Activated naive CD4-positive, alpha-beta T cell treated with anti-CD3 and anti-CD28 coated beads, Interleukin-2, amount 50 U/mL, for 24 hours (primary cell): Measurements from ENCODE around the gene TMEM184A.
"Not testable (repeated sequence)": the region's sequence is repeated elsewhere in the genome, so short reads cannot be mapped to it uniquely, and the experiment has no call there.

Experiments used
- H3K27ac Mint-ChIP-seq: one replicate; pipeline ENCODE4 v1.8.0; 2021; ENCODE audit warnings: mild to moderate bottlenecking, mixed read lengths
- H3K27me3 Mint-ChIP-seq: one replicate; pipeline ENCODE4 v1.8.0; 2021; ENCODE audit warnings: mixed read lengths
- H3K36me3 Mint-ChIP-seq: one replicate; pipeline ENCODE4 v1.8.0; 2021; ENCODE audit warnings: mixed read lengths
- H3K4me1 Mint-ChIP-seq: one replicate; pipeline ENCODE4 v1.8.0; 2021; ENCODE audit warnings: mixed read lengths
- H3K4me3 Mint-ChIP-seq: one replicate; pipeline ENCODE4 v1.8.0; 2021; ENCODE audit warnings: mild to moderate bottlenecking, mixed read lengths
- H3K9me3 Mint-ChIP-seq: one replicate; pipeline ENCODE4 v1.8.0; 2021; ENCODE audit warnings: mixed read lengths

The TMEM184A gene

GRCh38 chr7:1516586-1517251 is 39.3 kb downstream of the TMEM184A start:
- no peak overlapping the region for H3K27ac Mint-ChIP-seq
- peaks cover 6% of the 10 kb centered on the region for H3K36me3 Mint-ChIP-seq
- H3K27me3 Mint-ChIP-seq: no peaks in the 10 kb centered on the region
- peaks cover 4% of the 10 kb centered on the region for H3K9me3 Mint-ChIP-seq
- H3K4me1 Mint-ChIP-seq: peaks cover 26% of the 10 kb centered on the region
- no peak overlapping the region for H3K4me3 Mint-ChIP-seq

- peaks cover 20% of the 10 kb centered on the region for H3K4me1 Mint-ChIP-seq
- not testable (repeated sequence) for H3K9me3 Mint-ChIP-seq, H3K4me3 Mint-ChIP-seq, H3K27me3 Mint-ChIP-seq, H3K27ac Mint-ChIP-seq, H3K36me3 Mint-ChIP-seq
Measured at GRCh38 chr7:1515509-1515967, 40.5 kb downstream of the TMEM184A start.

- Mint-ChIP-seq H3K4me1 (peaks cover 20% of the 10 kb centered on the region), H3K36me3 (peaks cover 4% of the 10 kb centered on the region), H3K27me3 (no peaks in the 10 kb centered on the region), H3K4me3 (no peak overlapping the region), H3K27ac (no peak overlapping the region), H3K9me3 (peaks cover 4% of the 10 kb centered on the region)
Measured at GRCh38 chr7:1514995-1515401, 41.0 kb downstream of the TMEM184A start.

DNA sequence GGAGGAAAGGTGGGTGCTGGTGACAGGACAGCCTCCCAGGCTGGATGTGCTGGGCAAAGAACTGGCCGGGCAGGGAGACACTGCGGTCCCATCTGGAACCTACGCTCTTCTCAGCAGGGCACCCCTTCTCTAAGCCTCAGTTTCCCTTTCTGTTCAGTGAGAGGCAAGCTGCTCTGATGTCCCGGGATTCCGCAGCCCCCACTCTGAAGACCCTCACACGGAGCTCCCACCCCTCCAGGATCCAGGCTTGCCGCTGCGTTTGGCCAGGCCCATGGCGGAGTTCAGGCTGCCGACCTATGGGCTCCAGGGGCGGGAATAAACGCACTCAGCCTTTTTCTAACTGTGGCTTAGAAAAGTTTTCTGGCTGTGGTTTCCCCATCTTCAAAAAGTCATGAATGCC is 41.6 kb downstream of the TMEM184A start:
- Mint-ChIP-seq H3K4me1 (peaks cover 20% of the 10 kb centered on the region), H3K4me3 (no peak overlapping the region), H3K9me3 (peaks cover 3% of the 10 kb centered on the region), H3K27ac (no peak overlapping the region), H3K36me3 (peaks cover 4% of the 10 kb centered on the region), H3K27me3 (no peaks in the 10 kb centered on the region)

- H3K4me3 Mint-ChIP-seq: no peak overlapping the region
- H3K4me1 Mint-ChIP-seq: peaks cover 21% of the 10 kb centered on the region
- no peaks in the 10 kb centered on the region for H3K36me3 Mint-ChIP-seq
- H3K27me3 Mint-ChIP-seq: no peaks in the 10 kb centered on the region
- no peak overlapping the region for H3K27ac Mint-ChIP-seq
- no peaks in the 10 kb centered on the region for H3K9me3 Mint-ChIP-seq
Measured at GRCh38 chr7:1513657-1514095, 42.3 kb downstream of the TMEM184A start.

- no peaks in the 10 kb centered on the region for H3K27me3 Mint-ChIP-seq
- H3K36me3 Mint-ChIP-seq: no peaks in the 10 kb centered on the region
- H3K27ac Mint-ChIP-seq: peak overlapping the region; percentile 41
- H3K4me1 Mint-ChIP-seq: peaks cover 26% of the 10 kb centered on the region
- H3K4me3 Mint-ChIP-seq: peak overlapping the region; percentile 39
- no peaks in the 10 kb centered on the region for H3K9me3 Mint-ChIP-seq
Measured at GRCh38 chr7:1512781-1513656, 43.0 kb downstream of the TMEM184A start.

DNA sequence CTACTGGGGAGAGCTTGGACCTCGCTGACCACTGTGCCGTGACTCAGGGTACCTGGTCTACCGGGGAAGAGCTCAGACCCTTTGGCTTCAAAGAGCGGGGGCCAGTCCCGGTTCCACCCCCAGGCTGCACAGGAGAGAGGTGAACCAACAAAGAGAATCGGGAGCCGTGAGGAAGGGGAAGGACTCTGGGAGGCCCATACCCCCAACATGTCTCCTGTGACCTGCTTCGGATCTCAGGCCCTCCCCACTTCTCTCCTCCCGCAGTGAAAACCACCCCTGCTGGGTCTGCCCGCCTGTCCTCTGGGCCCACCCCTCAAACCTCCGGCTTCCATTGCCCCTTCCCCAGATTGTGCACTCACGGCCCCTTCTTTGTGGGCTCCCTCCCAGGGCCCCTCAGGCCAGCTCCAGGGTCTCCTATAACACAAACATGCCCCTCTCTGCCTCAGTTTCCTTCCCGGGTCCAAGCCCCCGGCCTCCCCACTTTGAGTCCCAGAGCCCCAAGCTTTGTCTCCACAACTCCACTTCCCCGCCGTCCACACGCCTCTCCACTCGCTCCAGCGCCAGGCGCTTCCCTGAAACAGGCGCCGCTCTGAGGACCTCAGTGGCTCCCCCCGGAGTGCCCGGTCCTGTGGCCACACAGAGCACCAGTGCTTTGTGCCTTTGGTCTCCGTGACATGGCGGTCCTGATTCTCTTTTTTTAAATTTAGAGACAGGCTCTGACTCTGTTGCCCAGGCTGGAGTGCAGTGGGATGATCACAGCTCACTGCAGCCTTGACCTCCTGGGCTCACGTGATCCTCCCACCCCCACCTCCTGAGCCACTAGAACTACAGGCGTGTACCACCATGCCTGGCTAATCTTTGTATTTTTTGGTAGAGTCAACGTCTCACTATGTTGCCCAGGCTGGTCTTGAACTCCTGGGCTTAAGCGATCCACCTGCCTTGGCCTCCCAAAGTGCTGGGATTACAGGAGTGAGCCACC is 44.3 kb downstream of the TMEM184A start:
- Mint-ChIP-seq H3K9me3 (no peaks in the 10 kb centered on the region), H3K36me3 (no peaks in the 10 kb centered on the region), H3K4me1 (peaks cover 36% of the 10 kb centered on the region), H3K4me3 (no peak overlapping the region), H3K27me3 (no peaks in the 10 kb centered on the region), H3K27ac (no peak overlapping the region)

DNA sequence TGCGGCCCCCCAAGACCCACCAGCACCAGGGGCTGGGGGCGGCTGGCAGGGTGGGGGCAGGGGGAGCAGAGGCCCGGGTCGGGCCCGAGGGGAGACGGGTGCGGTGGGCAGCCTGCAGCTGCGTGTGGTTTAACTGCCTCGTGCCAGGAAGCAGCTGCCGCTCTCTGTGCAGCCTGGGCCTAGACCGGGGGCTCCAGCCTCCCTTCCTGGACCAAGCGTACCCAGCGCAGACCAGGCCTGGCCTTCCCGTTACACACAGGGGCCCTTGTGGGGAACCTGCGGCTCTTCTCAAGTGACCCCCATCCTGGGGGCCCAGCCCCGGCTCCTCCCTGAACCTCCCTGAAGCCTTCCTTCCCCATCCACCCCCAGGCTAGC is 45.2 kb downstream of the TMEM184A start:
- Mint-ChIP-seq H3K27ac (no peak overlapping the region), H3K4me3 (no peak overlapping the region), H3K9me3 (no peaks in the 10 kb centered on the region), H3K36me3 (no peaks in the 10 kb centered on the region), H3K4me1 (peaks cover 40% of the 10 kb centered on the region), H3K27me3 (no peaks in the 10 kb centered on the region)

DNA sequence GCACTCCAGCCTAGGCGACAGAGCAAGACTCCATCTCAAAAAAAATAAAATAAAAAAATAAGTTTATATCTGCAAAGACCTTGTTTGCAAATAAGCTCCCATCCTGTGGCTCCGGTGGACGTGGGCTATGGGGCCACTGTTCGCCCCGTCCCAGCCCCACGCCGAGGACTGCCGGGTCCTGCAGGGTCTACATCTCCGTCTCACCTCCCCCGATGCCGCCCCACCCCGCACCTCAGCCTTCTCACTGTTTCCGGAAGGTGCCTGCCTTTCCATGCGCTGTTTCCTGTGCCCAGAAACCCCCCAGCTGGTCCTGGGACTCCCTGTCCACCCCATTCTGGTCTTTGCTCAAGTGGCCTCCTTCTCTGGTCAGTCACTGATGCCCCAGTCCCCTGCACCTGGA is 46.8 kb downstream of the TMEM184A start:
- H3K27ac Mint-ChIP-seq: no peak overlapping the region

DNA sequence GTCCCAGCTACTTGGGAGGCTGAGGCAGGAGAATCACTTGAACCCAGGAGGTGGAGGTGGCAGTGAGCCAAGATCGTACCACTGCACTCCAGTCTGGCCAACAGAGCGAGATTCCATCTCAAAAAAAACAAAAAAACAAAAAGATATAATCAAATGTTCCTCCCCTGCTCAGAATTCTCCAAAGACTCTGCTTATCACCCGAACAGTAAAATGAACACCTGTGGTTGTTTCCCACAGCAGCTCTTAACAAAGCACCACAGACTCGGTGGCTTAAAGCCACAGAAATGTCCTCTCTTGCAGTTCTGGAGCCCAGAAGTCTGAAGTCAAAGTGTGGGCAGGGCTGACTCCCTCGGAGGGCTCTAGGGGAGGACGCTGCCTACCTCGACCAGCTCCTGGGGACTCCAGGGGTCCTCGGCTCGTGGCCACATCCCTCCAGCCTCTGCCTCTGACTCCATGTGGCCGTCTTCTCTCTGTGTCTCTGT is 47.7 kb downstream of the TMEM184A start:
- H3K27me3 Mint-ChIP-seq: no peaks in the 10 kb centered on the region
- H3K27ac Mint-ChIP-seq: no peak overlapping the region
- H3K9me3 Mint-ChIP-seq: no peaks in the 10 kb centered on the region
- H3K36me3 Mint-ChIP-seq: no peaks in the 10 kb centered on the region
- peak overlapping the region; percentile 42 for H3K4me3 Mint-ChIP-seq
- H3K4me1 Mint-ChIP-seq: peaks cover 42% of the 10 kb centered on the region

More for the DNA sequence above, 46.8 kb downstream of the TMEM184A start:
- Mint-ChIP-seq H3K9me3 (no peaks in the 10 kb centered on the region), H3K4me1 (peaks cover 46% of the 10 kb centered on the region), H3K4me3 (no peak overlapping the region), H3K36me3 (no peaks in the 10 kb centered on the region), H3K27me3 (no peaks in the 10 kb centered on the region)

DNA sequence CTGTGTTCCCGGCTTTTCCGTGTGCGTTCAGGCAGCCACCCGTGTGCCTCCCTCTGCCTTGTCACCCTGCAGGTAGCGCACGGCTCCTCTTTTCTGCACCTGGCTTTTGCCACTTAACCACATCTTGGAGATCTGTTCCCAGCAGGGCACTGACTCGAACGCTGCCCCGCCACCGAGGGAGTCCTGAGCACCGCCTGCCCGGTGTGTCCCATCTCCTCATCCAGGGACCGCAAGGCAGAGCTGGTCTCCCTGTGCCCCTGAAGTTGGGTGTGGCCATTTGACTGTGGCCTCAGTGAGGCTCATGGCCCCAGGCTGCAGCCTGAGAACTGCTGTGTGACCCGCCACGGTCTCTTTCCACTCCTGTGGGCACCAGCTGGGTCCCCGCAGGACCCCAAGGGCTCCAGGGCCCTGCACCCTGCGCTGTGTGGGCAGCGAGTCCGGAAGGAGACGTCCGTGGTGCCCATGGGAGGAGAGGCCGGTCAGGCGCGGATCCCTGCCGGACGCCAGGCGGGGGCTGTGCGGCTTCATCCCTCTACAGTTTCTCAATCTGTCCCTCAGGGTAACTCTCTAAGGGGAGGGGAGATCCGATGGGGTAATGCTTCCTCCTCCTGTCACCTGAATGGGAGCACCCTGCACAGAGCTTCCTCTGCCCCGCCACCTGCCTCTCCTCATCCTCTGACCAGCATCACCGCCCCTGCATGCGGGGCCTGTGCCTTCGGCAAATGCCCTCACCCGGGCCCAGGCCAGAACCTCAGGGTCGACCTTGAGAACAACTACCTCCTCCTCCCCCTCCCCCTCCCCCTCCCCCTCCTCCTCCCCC is 50.1 kb downstream of the TMEM184A start:
- peaks cover 47% of the 10 kb centered on the region for H3K4me1 Mint-ChIP-seq
- no peak overlapping the region for H3K4me3 Mint-ChIP-seq
- H3K9me3 Mint-ChIP-seq: no peaks in the 10 kb centered on the region
- no peaks in the 10 kb centered on the region for H3K27me3 Mint-ChIP-seq
- no peak overlapping the region for H3K27ac Mint-ChIP-seq
- peaks cover 5% of the 10 kb centered on the region for H3K36me3 Mint-ChIP-seq

- H3K27me3 Mint-ChIP-seq: no peaks in the 10 kb centered on the region
- peaks cover 8% of the 10 kb centered on the region for H3K36me3 Mint-ChIP-seq
- H3K27ac Mint-ChIP-seq: peak within 1 kb of the TSS; percentile 91
- peak within 1 kb of the TSS; percentile 90 for H3K4me3 Mint-ChIP-seq
- H3K4me1 Mint-ChIP-seq: peaks cover 52% of the 10 kb centered on the region
- no peaks in the 10 kb centered on the region for H3K9me3 Mint-ChIP-seq
Measured at GRCh38 chr7:1503816-1504775, 51.9 kb downstream of the TMEM184A start, which contains the start of gene INTS1. TSS of gene INTS1 (minus strand) at chr7:1504389. CDS start at chr7:1503960, 429 bp downstream.

GRCh38 chr7:1503390-1503789 is 52.6 kb downstream of the TMEM184A start:
- Mint-ChIP-seq H3K4me1 (peaks cover 49% of the 10 kb centered on the region), H3K9me3 (no peaks in the 10 kb centered on the region), H3K27me3 (no peaks in the 10 kb centered on the region), H3K4me3 (peak overlapping the region; percentile 86), H3K27ac (peak overlapping the region; percentile 68), H3K36me3 (peaks cover 8% of the 10 kb centered on the region)
